ENCODE results near the gene ARHGAP1.

ARHGAP1 gene

DNA sequence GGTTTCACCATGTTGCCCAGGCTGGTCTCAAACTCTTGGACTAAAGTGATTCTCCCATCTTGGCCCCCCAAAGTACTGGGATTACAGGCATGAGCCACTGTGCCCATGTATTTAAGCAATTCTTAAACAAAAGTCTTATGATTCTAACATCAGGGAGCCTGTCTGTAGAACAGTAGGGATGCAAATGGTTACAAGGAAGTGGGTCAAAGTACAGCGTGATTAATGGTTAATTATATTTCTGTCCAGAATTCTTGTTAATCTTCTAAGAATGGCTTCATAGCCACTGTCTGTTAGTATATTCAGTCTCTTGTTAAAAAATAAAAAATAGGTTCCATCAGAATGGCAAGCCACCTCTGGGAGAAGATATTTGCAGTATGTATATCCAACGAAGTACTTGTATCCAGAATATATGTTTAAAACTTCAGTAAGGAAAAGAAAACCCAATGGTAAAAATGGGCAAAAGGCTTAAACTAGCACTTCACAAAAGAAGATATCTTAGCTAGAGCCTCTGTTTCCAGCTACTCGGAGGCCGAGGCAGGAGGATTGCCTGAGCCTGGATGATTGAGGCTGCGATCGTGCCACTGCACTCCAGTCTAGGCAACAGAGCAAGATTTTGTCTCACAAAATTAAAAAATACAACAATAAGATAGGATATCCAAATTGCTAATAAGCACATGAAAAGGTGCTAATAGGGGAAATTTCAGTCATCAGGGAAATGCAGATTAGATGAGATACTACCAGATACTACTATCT is 60.2 kb downstream of the ARHGAP1 start:
- DNase-seq (ENCODE audit: low read depth), result no peak

DNA sequence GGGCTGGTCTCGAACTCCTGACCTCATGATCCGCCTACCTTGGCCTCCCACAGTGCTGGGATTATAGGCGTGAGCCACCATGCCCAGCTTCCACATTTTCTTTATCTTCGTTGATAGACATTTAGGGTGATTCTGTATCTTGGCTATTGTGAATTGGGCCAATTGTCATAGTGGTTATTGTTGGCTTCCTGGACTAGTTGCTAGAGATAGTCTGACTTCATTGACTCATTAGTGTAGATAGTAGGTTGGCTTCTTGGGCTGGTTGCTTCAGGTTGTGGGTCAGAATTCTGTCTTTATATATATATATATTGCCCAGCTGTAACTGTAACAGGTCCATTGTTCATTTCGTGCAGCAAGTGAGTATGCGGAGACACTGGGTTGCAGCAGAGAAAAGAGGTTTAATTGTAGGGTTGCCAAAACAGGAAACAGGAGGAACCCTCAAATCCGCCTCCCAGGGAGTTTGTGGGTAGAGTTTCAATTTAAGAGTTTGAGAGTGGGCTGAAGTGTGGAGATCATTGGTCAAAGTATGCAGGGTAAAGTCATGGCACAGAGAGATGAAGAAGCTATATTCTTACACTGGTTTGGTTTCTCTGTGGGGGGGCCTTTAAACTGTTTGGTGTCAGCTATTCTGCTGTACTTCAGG is 61.1 kb downstream of the ARHGAP1 start:
- DNase-seq (ENCODE audit: low read depth), result no peak

DNA sequence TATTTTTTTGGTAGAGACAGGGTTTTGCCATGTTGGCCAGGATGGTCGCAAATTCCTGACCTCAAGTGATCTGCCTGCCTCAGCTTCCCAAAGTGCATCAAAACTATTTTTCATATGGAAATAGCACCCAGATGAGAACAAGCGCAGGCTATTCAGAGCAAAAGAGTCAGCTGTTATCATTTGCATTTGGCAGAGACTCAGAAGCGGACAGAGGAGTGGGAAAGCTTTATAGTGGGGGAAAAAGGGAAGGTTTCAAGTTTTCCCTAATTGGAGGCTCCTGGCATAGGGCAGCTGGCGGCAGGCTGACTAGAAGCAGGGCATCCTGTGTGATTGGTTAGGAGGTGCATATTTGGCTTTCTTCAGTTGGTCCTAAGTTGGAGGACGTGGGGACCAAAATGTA is 62.9 kb downstream of the ARHGAP1 start:
- DNase-seq (ENCODE audit: low read depth), result no peak

DNA sequence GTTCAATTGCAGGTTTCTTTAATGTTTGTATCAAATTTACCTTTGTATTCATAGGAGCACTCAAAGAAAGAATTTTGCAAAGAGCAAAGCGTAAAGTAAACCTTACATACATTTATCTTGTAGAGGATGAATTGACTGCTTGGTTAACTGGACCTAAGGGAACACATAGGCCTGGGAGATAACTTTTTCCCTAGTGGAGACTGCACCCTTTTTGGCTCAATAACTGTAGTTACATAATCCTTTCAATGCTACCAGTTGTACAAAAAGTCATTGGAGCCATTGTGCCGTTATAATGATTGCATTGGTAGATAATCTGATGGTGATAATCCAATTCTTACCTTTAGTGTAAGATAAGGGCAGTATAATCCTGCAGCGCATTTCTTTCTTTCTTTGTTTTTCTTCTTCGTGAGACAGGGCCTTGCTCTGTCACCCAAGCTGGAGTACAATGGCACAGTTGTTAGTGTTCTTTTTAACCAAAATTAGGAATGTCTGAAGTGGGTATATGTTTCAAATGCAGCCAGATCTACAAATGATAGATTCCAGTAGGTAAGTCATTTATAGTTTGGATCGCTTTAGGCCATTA is 64.8 kb downstream of the ARHGAP1 start:
- no peak for DNase-seq (ENCODE audit: low read depth)

DNA sequence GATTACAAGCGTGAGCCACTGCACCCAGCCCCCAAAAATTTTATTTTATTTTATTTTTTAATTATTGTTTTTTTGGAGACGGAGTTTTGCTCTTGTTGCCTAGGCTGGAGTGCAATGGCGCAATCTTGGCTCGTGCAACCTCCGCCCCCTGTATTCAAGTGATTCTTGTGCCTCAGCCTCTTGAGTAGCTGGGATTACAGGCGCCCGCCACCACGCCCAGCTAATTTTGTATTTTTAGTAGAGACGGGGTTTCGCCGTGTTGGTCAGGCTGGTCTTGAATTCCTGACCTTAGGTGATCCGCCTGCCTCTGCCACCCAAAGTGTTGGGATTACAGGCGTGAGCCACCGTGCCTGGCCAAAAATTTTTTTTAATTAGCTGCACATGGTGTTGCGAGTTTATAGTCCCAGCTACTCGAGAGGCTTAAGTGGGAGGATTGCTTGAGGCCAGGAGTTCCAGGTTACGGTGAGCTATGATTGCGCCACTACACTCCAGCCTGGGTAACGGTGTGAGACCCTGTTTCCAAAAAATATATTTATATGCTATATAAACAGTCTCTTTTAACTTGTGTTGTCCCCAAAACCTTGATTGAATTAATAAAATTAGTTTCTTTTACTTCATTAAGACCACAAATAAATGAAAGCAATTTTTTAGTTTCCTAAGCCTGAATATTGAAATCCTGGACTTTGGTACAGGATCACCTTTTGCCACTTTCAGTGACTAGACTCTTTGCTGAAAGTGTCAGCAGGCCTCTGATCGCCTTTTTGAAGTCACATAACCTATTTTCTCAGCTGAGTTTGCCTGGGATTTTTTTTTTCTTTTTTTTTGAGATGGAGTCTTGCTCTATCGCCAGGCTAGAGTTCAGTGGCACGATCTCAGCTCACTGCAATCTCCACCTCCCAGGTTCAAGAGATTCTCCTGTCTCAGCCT is 66.9 kb downstream of the ARHGAP1 start:
- no peak for DNase-seq (ENCODE audit: low read depth)

DNA sequence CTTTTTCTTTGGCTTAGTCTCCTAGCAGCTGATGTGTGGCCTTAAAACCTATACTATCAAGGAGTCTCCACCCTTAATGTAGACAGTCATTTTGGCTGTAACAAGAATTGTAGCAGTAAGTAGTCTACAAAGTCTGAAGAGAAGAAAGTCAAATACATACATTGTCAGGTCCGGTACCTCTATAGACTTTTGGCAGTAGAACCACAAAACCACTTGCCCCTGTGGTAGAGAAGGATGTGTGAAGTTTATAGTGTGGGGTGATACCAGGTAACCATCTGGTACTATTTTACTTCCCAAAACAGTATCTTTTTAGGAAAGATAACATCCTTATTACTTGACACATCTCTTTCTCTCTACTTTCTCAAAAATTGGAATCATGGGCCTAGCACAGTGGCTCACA is 67.9 kb downstream of the ARHGAP1 start:
- DNase-seq (ENCODE audit: low read depth), result no peak

DNA sequence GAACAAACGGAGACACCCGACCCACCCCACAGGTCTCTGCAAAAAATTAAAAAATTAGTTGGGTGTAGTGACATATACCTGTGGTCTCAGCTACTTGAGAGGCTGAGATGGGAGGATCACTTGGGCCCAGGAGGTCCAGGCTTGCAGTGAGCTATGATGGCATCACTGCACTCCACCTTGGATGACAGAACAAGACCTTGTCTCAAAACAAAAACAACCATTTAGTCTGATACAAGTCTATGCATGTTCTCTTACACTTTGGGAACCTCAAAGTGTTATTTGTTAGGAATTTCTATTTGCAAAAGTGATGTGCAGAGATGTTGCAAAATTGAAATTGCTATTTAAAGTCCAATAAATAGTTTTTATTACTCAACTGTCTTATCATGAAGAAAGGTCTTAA is 68.7 kb downstream of the ARHGAP1 start:
- DNase-seq (ENCODE audit: low read depth), result no peak

DNA sequence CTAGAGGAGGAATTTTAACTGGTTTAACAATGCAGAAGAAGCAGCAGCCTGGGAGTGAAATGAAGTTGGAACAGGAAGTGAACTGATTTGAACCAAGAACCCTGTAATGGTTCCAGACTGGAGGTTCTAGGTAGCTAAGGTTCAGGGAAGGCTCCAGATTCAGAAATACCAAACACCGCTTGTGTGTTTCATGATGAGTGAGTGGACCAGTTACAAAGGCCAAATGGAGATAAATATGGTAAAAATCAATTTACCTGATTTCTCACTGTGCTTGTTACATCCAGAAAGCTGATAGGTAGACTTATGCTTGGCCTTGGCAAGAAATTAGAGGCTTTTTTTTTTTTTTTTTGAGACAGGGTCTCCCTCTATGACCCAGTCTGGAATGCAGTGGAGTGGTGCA is 70.2 kb downstream of the ARHGAP1 start:
- no peak for DNase-seq (ENCODE audit: low read depth)

DNA sequence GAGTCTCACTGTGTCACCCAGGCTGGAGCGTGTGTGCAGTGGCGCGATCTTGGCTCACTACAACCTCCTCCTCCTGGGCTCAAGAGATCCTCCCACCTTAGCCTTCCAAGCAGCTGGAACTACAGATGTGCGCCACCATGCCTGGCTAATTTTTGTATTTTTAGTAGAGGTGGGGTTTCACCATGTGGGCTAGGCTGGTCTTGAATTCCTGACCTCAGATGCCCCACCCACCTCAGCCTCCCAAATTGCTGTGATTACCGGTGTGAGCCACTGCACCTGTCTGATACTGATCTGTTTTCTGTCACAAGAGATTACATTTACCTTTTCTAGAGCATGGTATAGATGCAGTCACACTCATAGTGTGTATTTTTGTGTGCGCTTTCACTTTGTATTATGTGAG is 71.5 kb downstream of the ARHGAP1 start:
- no peak for DNase-seq (ENCODE audit: low read depth)
